Thyroid gland (tissue), 4 donors: ENCODE results near the gene SPPL2A. TPM values are rescaled to one million over a fixed set of nuclear protein-coding genes. Genes with fewer than 3 reads are reported as not detected.

Source experiments
- DNase-seq, 2 donors: peaks; one replicate each; pipeline ENCODE4 v3.0.0-alpha.2; 2019
- H3K27ac ChIP-seq, 3 donors: fragments of 200-600 bp; sonication (generic); 1 replicate in 2 of 3; 2 replicates in 1 of 3; pipeline ENCODE4 v1.5.1; 2016 to 2019; ENCODE audit warnings: mild to moderate bottlenecking in 1 of 3, moderate library complexity in 1 of 3
- H3K27me3 ChIP-seq: fragments of 200-600 bp; sonication (generic); one replicate; pipeline ENCODE4 v1.5.1; 2019
- H3K36me3 ChIP-seq, 2 donors: fragments of 200-600 bp; sonication (generic); one replicate each; pipeline ENCODE4 v1.5.1; 2016 to 2019
- H3K4me1 ChIP-seq, 2 donors: fragments of 200-600 bp; sonication (generic); one replicate each; pipeline ENCODE4 v1.5.1; 2017 to 2019
- H3K4me3 ChIP-seq, 3 donors: fragments of 200-600 bp; sonication (generic); replicated peaks in 1 of 3; 1 replicate in 2 of 3; 2 replicates in 1 of 3; pipeline ENCODE4 v1.5.1; 2016; ENCODE audit warnings: mild to moderate bottlenecking in 1 of 3
- H3K9me3 ChIP-seq: fragments of 200-600 bp; sonication (generic); one replicate; pipeline ENCODE4 v1.5.1; 2017
- POLR2A ChIP-seq, 2 donors: fragments of 450-650 bp; IDR thresholded peaks; one replicate each; pipeline ENCODE4 v1.6.1; 2017; ENCODE audit warnings: antibody characterized with exemption in 2 of 2, mild to moderate bottlenecking in 2 of 2, moderate library complexity in 1 of 2
- WGBS, 2 donors: methylation state at CpG; one replicate each; pipeline ENCODE4 v1.1.5; 2017; 5-methylcytosine and 5-hydroxymethylcytosine counted together
- intact Hi-C: fragments of 100-400 bp; cut with DNase I; formaldehyde crosslinking; loops from one replicate; pipeline ENCODE4 v1.15.1; 2023
- small RNA-seq: library from RNA; depleted of rRNA; stranded (forward); fragments of <200 nt; gene quantifications from one replicate; pipeline ENCODE3, GENCODE V24; 2016
- total RNA-seq, 4 donors: library from RNA; depleted of rRNA; stranded (reverse); fragments of >200 nt; gene quantifications; one replicate each; pipeline ENCODE4 v1.2.3, GENCODE V29; 2016

SPPL2A gene
- total RNA-seq, 4 donors from 2014 or later, result 174 to 468 (median 256) TPM

DNA sequence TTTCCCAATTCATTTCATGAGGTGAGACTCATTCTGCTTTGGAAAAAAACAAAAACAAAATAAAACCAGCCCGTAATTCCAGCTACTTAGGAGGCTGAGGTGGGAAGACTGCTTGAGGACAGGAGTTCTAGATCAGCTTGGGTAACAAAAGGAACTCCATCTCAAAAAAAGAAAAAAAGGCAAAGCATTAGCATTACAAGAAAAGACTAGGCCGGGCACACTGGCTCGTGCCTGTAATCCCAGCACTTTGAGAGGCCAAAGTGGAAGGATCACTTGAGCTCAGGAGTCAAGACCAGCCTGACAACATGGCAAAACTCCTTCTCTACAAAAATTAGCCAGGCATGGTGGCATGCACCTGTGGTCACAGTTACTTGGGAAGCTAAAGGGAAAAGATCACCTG lies 112.8 kb downstream of the SPPL2A start:
- peaks cover 17 to 50% of the 10 kb centered on the region in 2 donors for H3K36me3 ChIP-seq

More for the DNA sequence above, 112.8 kb downstream of the SPPL2A start:
- Histone ChIP-seq H3K4me1 (no peaks in the 10 kb centered on the region), H3K27me3 (no peaks in the 10 kb centered on the region), H3K9me3 (no peaks in the 10 kb centered on the region), H3K27ac (no peak overlapping the region), H3K4me3 (no peak overlapping the region)
- 81 to 94% methylated on average over 3 of the region's 3 CpGs for WGBS, 2 donors
- intact Hi-C loops, result no loop called here
- no peak for TF ChIP-seq POLR2A (IDR thresholded peaks at IDR 0.05)
- no peak for DNase-seq

Small RNA genes within 50 kb of the gene (small RNA-seq; reads per million reads assigned to genes)
- gene AC012100.1, result not detected
- not detected for gene RN7SL354P

Other genes starting within 250 kb of the SPPL2A start
- 1 to 10 TPM in 2 of 4 donors, not detected in 2; 1.9 to 7.5 TPM for gene USP50, start 219.0 kb downstream of the SPPL2A start, total RNA-seq
- 100 to 1,000 TPM in 1 of 4 donors, 10 to 100 TPM in 3; 75.5 to 125 (median 87.9) TPM for gene TRPM7, start 78.9 kb downstream of the SPPL2A start, total RNA-seq
- gene AP4E1, start 143.0 kb upstream of the SPPL2A start, total RNA-seq, result 10 to 100 TPM in 2 of 4 donors, 1 to 10 TPM in 2; 9.3 to 13.3 (median 10.4) TPM